Stimulated activated CD4-positive, alpha-beta T cell treated with anti-CD3 and anti-CD28 coated beads, Interleukin-12 subunit alpha, Interleukin-12 subunit beta, amount 100 ng/mL, for 24 hours (primary cell): Measurements from ENCODE around the gene PI4KA.
A peak's percentile ranks its signal among the peaks of the same experiment; 100 is the strongest.

ENCODE experiments used
- DNase-seq, 2 experiments: peaks; one replicate each; pipeline ENCODE4 v3.0.0-alpha.2; 2020; ENCODE audit warnings: low read depth in 2 of 2

The PI4KA gene

DNA sequence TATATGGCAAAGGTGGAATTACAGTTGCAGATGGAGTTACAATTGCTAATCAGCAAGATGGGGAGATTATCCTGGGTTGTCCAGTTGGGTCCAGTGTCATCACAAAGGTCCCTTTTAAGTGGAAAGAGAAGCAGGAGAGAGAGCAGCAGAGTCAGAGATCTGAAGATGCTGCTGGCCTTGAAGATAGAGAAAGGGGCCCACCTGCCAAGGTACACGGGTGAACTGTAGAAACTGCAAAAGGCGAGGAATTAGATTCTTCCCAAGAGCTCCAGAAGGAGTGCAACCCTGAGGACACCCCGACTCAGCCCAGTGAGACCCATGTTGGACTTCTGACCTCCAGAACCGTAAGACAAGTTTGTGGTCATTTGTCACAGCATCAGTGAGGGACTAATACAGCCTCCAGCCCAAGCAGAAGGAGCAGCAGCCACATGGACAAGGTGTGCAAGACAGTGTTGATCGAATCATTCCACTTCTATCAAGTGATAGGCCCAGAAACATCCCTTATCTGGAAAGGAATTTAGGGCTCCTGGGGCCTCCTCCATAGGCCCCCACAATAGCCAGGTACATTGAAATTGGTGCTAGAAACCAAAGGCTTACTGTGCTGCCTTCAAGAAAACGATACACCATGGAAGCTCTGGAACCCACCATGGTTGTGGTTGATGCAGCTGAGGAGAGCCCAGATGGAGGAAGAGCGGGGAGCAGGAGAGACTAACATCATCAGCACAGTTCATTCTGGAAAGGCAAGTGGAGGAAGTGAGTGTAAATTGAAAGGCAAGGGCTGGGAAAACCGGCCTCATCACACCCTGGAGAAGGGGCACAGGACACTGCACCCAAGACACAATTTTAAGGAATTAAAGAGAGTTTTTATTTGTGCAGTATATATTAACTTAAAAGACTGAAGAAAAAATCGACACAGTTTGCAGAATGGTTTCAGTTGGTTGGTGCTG is 23.5 kb upstream of the PI4KA start:
- DNase-seq = no peak

DNA sequence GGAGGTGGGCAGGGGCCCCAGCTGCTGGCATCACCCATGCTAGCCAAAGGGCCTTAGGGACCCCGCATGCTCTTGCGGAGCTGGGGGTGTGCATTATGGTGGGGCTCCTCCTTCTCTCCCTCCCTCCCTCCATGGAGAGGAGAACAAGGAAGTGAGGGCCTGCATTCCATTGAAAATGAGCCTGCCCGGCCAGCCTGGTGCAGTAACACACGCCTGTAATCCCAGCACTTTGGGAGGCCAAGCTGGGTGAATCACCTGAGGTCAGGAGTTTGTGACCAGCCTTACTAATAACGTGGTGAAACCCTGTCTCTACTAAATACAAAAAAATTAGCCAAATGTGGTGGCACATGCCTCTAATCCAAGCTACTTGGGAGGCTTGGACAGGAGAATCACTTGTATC is 22.6 kb upstream of the PI4KA start:
- DNase-seq = no peak

DNA sequence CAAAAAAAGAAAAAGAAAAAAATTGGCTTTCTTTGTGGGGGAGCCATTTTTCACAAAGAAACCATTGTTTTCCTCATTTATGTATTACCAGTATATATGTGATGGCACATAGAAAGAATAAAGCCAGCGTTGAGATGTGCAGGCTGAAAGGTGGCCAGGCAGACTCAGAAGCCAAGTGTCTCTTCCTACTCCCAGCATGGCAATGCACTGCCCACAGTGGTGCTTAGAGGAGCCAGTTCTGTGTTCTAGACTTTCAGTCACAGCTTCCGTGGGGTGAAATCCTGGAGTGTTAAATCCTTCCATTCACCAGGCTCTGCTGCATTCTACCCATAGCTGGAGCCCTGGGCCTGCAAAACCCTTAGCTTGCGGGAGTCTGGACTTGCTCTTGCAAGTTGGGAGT is 19.1 kb upstream of the PI4KA start:
- no peak for DNase-seq

DNA sequence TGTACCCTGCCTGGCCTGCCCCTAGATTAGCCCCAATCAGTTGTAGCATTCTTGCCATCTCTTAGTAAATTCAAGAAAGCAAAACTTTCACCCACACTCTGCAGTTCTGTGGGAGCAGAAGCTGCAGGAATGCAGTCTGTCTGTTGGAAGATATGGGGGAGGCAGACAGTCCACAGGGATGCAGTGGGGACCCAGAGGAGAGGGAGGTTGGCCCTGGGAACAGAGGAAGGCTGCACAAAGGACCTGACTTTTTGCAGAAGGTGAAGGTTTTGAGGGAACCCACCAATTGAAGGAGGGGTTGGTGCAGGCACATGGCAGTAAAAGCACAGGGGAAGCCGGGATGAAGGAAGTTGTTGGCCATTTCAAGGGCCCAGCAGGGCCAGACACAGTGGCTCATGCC is 16.7 kb upstream of the PI4KA start:
- DNase-seq = no peak

DNA sequence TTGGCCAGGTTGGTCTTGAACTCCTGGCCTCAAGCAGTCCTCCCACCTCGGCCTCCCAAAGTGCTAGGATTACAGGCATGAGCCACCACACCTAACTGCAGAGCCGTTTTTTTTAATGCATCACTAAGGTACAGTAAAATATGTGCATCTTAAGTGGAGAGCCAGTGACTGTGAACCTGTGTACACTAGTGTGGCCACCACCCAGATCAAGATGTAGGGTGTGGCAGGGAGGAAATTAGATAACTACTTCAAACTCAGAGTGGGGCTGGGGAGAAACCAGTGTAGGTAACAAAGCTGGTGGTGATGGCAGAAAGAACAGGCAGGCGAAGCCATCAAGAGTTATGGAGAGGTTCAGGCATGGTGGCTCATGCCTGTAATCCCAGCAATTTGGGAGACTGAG is 14.6 kb upstream of the PI4KA start:
- no peak for DNase-seq

DNA sequence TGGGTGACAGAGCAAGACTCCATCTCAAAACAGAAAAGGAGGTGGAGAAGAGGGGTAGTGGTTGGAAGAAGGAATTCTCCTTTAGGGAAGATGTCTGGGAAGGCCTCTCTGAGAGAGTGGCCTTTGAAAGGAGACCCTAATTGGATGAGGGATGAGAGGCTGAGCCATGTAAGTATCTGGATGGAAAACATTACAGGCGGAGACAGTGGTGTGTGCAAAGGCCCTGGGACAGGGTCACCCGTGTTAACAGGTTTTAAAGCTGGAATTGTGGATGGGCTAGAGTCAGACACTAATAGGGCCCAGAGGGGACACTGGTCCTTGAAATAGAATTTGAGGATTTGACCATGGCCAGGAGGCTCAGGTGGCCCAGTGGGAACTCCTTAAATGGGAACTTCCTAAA is 10.6 kb upstream of the PI4KA start:
- DNase-seq = no peak

DNA sequence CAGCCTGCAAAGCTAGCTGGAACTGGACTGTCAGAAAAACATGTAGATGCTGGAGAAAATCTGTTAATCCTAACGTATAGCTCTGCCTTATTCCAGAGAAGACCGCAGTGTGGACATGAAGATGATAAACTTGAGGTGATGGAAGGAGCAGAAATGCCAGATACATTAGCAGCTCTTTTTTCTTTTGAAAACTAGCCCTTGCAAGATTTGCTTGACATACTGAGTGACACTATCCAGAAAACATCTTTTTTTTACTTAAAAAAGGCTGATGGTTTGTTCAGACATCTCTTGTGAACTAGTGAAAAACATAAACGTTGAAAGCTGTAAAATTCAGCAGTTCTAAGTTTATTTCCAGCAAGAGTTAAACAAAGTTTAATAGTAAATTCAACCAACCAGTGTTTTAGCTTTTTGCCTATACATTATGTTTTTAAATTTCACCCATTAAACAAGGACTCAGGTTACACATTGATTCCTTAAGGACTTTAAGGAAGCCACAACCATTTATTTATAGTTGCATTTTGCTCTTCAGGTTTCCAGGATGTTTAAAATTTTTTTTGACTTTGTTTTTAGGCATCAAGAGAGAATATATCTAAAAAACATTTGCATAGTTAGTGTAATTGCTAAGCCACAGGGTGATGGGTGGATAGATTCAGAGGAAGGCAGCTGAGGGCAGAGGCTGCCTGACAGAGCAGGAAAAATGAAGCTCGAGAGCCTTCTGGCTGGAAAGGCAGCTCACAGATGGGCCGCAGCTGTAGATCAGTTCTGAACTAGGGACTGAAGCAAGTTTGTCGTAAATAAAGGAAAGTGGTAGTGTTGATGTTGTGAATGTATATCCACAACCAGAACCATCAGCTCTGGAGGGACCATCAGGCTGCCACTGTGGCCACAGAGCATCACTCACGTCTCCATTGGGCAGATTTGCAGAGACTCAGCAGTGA is 9.7 kb upstream of the PI4KA start:
- no peak for DNase-seq

DNA sequence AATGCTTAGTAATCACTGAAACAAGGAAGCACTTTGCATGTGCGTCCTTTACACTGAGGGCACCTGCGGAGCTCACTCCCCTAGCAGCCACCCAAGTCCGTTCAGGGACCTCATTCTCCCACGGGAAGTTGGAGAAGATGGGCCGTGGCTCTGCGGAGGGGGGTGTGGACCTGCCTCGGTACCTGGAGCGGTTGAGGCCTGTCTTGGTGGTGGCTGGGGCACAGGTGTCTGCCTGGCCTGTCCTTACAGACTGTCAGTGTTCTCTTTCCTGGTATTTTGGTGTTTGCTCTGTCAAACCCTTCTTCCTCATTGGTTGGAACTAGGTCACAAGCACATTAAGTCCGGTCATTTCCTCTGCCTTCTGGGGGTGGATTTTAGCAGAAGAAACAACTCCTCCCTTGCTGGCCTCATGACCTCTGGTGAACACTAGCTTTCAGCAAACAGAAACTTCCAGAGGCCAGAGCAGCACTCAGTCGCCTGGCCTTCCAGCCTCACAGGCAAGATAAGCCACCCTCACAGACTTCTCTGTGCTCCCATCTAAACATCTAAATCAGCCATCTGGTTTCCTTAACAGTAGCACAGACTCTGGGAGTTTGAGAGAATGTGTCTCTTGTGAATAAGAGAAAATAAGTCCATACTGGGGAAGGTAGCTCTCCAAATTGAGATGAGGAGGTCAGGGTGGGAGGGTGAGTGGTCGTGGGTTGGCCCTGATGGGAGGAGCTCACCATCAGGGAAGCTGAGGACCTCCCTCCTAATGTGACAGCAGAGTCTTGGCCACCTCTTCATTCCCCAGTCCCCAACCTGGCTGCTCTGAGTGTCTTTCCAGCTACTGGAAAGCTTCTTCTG is 8.8 kb upstream of the PI4KA start:
- DNase-seq = no peak

DNA sequence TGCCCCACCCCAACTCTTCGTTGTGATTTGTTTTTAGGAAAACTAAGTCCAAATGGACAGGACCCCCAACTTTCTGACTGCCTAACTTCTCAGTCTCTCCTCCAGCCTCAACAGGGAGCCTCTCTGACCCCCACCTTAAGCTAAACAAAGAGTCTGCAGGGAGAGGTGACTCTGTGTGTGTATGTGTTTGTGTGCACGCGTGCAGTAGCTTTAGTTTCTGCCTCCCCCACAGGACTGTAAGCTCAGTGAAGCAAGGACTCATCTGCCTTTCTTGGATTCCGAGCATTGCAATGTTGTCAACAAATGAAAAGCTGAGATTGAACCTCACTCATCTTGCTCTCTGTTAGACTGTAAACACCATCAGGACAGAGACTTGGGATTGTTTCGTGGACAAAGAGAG is 8.1 kb upstream of the PI4KA start:
- no peak for DNase-seq

DNA sequence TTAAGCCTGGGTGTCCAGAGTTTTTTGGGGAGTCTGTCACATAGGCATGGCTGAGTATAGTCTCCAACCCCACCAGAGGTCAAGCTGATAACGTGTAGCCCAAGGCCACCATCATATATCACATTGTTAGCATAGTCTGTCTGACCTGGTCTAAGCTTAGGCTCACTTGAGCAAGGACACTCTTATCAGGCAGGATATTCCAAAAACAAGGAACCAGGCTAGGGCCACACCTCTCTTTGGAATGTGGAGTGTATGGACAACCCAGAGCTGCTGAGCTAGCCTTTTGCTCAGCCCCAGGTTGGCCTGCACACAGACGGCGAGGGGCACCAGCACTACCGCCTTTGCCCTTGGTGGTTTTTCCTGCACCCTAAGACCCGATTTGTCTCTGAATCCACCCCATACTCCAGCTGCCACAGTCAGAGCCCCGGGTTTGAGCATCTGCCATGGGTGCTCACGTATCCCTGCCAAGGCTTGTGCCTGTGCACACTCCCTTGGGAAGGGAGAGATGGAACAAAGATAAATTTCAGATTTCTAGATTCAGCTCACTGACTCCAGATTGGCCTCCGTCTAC is 7.3 kb upstream of the PI4KA start:
- DNase-seq = no peak

DNA sequence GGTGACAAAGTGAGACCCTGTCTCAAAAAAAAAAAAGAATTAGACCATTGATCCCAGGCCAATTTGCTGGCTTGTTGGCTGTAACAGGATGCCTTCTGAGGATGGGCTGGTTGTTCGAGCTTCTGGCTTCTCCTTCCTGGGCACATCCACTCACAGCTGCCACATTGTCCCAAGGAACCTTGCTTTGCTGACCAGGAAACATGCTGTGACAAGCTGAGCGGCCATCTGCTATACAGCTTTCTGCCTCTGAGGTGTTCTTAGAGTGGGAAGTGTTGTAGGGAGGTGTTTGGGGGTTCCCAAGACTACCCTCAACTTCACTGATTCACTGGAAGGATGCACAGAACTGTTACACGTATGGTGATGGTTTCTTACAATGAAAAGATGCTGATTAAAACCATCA is 6.7 kb upstream of the PI4KA start:
- DNase-seq = no peak

DNA sequence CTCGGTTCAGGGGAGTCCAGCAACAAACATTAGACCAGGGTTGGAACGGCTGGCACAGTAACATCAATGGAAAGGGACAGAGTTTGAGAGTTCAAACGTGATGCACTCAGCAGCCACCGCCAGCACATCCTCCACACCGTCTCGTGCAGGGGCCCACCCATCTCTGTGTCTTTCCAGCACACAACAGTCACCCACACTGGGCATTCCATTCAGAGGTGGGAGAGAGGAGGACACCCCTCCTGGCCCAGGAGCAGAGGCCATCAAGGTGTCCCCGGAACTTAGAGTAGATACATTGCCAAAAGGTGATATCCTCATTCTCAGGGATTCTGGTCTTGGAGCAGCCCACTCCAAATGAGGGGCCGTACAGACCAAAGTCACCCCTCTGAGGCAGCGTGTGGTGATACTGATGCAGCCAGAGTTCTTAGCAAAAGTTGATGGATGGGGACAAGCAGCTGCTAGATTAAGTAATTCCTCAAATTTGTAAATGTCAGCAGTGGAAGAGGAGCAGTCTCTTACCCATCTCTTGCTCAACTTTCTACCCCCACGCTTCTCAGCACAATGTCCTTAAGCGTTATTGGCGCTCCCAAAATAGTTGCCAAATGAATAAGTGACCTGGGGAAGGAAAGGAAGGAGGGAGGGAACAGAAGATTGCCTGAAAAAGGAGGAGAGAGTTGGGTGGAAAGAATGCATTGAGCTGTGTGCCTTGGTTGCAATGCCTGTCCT is 5.7 kb upstream of the PI4KA start:
- no peak for DNase-seq

DNA sequence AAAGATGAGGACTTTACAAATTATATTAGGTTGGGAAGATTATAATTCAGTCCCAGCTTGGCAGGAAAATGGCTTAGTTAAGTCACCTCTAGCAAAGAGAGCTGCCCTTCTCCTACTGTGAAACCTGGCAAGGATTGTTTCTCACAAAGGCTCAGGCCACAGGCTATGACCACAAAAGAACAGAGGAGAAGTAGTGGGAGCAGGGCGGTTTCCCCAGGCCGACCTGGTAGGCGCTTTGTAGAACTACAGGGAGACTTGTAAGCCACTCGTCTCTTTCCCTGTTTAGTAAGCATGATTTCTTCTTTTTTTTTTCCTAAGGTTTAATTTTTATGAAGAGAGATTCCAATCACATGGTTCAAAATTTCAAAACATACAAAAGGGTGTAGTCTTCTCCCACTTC is 4.8 kb upstream of the PI4KA start:
- DNase-seq = no peak

DNA sequence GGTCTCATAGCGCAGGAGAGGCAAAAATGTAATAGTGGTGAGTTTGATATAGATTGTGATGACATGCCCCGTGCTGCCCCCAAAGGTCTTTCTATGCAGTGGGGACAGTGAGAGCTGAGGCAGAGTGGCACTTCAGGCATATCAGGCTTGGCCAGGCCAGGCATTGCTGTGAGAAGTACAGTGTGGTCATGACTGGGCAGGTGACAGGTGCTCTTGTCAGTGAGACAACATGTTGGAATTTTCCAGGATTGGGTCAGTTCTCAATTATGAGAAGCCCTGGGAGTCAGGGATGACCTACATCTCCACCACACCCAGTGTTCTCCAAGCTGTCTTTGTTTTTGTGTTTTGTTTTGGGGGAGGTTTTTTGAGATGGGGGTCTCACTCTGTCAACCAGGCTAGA is 3.9 kb upstream of the PI4KA start:
- no peak for DNase-seq

DNA sequence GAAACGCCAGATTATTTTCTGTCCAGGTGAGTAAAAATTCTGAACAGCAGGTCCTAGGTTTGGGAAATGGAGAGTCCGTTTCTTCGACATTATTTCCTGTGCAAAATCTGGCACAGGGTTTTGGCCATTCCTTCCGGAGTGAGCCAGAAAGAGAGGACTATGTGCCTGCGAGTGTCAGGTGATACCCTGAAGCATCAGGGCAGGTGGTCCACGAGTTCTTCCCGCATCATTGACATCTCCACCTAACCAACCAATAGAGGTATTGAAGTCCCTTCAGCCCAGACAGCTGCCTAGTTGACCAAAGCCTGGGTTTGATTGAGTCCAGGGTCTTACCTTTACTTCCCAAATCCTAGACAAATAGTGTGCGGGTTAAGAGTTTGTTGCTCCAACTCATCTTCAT is 1.0 kb upstream of the PI4KA start:
- DNase-seq = no peak

DNA sequence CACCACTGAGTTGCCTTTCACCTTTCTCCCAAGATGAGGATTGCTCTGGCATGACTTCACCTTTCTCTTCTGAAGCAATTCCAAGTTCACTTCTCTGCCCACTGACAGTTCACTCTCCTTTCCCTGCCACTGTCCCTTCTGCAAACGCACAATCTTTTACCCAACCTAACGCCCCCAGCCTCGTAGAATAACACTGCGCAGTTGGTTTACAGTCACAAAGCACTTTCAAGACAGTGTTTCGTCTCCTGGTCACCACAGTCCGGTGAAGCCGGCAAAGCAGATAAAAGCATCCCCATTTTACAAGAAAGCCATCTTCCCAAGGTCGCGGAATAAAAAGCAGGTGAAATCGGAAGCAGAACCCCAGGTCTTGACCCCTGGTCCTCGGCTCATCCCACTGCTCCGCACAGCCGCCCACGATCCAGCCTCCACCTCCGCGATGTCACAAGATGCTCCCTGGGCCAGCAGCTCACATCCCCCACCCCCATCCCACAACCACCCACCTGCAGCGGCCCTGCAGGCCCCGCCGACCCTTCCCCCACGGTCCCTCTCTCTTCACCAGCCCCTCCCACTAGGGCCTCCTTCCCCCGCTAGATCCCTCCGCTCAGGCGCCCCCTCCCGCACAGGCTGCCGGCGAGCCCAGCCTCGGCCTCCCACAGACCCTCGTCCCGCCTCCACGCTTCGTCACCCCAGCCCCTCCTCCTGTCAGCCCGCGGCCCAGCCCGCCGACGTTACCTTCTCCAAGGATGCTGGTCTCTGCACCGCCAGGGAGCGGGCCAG is 585 bp downstream of the PI4KA start:
- peak; percentile 71 to 79 for DNase-seq

DNA sequence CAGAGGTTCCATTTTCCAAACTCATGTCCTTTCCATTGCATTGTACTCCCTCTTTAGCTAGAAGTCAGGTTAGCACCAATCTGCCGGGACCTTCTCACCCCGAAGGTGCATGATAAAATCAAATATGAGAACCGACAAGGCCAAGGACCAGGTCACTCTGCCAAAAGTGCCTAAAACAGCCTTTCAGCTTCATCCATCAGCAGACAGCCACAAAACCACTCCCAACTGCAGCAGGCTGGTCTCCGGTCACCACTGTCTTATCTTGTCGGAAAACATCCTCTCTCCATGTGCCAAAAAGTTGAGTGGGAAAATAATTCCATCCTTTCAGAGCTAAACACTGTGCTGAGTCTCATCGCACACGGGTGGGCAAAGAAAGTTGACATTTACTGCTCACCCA is 1.4 kb downstream of the PI4KA start:
- DNase-seq = no peak

DNA sequence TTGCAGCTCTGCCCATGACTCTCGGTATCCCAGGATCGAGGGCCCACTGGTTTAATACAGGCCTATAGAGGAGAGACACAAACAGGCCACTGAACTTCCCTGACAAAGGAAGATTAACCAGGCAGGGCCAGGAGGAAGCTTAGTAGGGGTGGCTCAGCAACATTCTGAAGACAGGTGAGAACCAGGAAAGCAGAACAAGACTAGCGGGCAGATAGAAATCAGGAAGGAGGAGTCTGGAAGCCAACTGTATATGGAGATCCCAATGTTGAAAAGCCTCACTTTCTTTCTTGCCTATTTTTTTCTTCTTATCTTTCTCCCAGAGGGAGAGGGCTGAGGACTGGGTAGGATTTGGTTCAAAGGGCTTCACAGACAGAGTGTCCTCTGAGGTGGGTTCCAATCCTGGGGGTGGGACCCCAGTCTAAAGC is 5.4 kb downstream of the PI4KA start:
- no peak for DNase-seq

DNA sequence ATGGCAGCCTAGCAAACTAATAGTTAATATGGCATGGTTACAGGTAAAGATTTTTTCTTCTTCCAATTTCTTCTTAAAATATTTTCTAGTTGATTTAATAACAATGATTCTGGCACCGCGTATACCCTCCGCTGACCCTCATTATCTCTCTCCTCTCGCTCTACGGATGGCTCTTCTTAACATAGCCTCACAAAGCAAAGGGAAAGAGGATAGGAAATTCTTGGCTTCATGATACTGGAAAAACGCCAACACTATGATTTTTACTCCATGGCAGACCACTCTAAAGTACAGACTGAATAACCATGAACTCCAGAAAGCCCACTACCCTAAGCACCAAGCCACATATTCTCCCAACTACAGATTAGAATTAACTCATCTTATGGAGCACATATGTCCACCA is 6.1 kb downstream of the PI4KA start:
- no peak for DNase-seq

DNA sequence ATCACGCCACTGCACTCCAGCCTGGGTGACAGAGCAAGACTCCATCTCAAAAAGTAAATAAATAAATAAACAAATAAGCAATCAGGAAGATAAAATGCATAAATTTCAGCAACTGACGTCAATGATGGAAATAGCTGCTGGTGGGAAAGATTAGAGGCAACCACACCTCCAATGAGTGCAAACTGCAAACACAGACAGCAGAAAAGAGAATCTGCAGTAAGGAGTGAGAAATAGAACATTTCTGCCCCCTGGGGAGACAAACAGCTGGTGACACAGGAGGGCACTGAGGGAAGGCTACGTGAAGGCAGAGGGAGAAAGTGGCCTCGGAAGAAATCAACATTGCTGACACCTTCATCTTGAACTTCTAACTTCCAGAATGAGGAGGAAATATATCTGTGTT is 6.5 kb downstream of the PI4KA start:
- DNase-seq = no peak
